Fibroblast of villous mesenchyme (primary cell): ENCODE data around the gene NPAS2. TPM values are rescaled to one million over a fixed set of nuclear protein-coding genes. Genes with fewer than 3 reads are reported as not detected.

Source experiments
- DNase-seq: peaks from one replicate; pipeline ENCODE4 v3.0.0-alpha.2; 2010; ENCODE audit warnings: low read depth
- H3K4me3 ChIP-seq: 2 replicates; pipeline ENCODE4 v1.5.1; 2011; ENCODE audit warnings: low read depth, mild to moderate bottlenecking, low read length
- CTCF ChIP-seq: IDR thresholded peaks from 2 replicates; pipeline ENCODE4 v1.5.1; 2012; ENCODE audit warnings: low read depth, mild to moderate bottlenecking, low read length; ENCODE audit not compliant: insufficient read depth
- total RNA-seq: library from RNA; depleted of rRNA; stranded (reverse); fragments of >200 nt; gene quantifications from 2 replicates; pipeline ENCODE4 v1.2.3, GENCODE V29; 2012

Gene NPAS2
- total RNA-seq, 1 donor, result 17.3 TPM

DNA sequence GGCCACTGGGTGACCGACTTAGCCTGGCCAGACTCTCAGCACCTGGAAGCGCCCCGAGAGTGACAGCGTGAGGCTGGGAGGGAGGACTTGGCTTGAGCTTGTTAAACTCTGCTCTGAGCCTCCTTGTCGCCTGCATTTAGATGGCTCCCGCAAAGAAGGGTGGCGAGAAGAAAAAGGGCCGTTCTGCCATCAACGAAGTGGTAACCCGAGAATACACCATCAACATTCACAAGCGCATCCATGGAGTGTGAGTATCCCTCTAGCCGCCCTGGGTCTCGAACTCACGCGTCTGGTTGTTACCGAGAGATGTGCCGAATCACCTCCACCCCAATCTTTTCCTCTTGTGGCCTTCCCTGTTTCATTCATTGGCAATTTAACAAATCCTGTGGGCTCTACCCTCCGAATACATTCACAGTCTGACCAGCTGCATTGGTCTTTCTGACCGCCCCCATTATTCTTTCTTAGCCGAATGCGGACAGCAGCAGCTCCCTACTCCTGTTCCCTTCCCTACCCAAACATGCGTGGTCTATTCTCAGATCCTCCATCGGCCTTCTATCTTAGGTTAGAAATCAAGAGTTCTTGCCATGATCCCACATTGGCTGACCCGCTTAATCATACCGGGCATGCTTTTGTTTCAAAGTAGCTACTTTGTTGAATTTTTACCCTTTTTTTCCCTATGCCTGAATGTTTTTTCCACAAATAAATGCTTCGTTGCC, 182.8 kb downstream of the NPAS2 start:
- no peak for TF ChIP-seq CTCF
- peak overlapping the region; percentile 92 for H3K4me3 ChIP-seq
- peak; percentile 24 for DNase-seq

GRCh38 chr2:101003278-101003775, 183.4 kb downstream of the NPAS2 start:
- peak; percentile 28 for DNase-seq
- no peak for TF ChIP-seq CTCF
- H3K4me3 ChIP-seq, result peak overlapping the region; percentile 92

DNA sequence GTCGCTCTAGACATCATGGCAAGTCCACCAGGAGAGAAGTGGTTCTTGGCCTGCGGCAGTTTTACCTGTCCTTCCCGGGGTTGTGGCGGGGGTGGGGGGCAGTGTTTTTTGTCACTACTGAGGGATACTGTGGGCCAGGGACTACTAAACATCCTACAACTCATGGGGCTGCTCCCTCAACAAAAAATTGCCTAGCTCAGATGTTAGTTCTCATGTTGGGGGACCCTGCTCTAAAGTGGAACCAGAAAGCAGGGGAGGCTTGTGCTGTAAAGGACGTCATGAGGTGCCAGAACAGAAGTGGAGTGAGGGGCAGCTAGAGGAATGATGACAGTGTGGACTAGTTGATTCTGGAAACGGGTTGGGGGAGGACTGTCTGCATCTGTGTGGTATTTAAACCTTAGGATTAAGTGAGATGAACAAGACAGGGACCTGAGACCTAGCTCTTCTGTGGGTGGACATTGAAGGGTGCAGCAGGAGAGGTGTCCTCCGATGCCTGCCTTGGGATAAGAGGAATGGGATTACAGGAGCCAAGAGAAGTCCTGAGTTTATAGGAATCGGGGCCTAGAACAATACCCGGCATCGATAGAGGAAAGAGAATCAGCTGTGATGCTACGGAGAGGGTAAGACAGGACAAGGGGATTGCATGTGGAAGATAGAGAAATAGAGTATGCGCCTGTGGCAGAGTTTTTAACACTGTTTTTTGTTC, 184.8 kb downstream of the NPAS2 start:
- H3K4me3 ChIP-seq, result peak overlapping the region; percentile 13
- no peak for DNase-seq
- TF ChIP-seq CTCF, result no peak

- DNase-seq, result no peak
- no peak overlapping the region for H3K4me3 ChIP-seq
Measured at GRCh38 chr2:101006065-101006715, 186.3 kb downstream of the NPAS2 start.

GRCh38 chr2:101007415-101008345, 187.7 kb downstream of the NPAS2 start:
- TF ChIP-seq CTCF, result no peak
- no peak overlapping the region for H3K4me3 ChIP-seq
- no peak for DNase-seq

More at GRCh38 chr2:101006065-101006715, 186.3 kb downstream of the NPAS2 start:
- no peak for TF ChIP-seq CTCF

- no peak for TF ChIP-seq CTCF
- DNase-seq, result no peak
- no peak overlapping the region for H3K4me3 ChIP-seq
Measured at GRCh38 chr2:101011152-101011551, 191.2 kb downstream of the NPAS2 start.
